Mesendoderm (in vitro differentiated cells): ENCODE data around the gene WWC1. TPM values are rescaled to one million over a fixed set of nuclear protein-coding genes. Genes with fewer than 3 reads are reported as not detected.

ENCODE experiments used
- DNase-seq: peaks from one replicate; pipeline ENCODE4 v3.0.0; 2013
- H2AK5ac ChIP-seq: 2 replicates; pipeline ENCODE4 v1.6.1; 2013; ENCODE audit warnings: low read length, inconsistent platforms
- H2BK120ac ChIP-seq: 2 replicates; pipeline ENCODE4 v1.6.1; 2013; ENCODE audit warnings: low read depth, mild to moderate bottlenecking, low read length, moderate library complexity, mixed read lengths
- H2BK15ac ChIP-seq: replicated peaks from 2 replicates; pipeline ENCODE4 v1.6.1; 2013; ENCODE audit warnings: low read depth, mild to moderate bottlenecking, moderate library complexity
- H2BK5ac ChIP-seq: 2 replicates; pipeline ENCODE4 v1.6.1; 2013; ENCODE audit warnings: low read length, inconsistent platforms
- H3K18ac ChIP-seq: 2 replicates; pipeline ENCODE4 v1.6.1; 2013; ENCODE audit warnings: mild to moderate bottlenecking, low read length, mixed read lengths
- H3K23ac ChIP-seq: one replicate; pipeline ENCODE4 v1.6.1; 2013; ENCODE audit warnings: low read length
- H3K27ac ChIP-seq: 2 replicates; pipeline ENCODE4 v1.5.1; 2013; ENCODE audit warnings: low read depth, mild to moderate bottlenecking, inconsistent platforms, low read length, moderate library complexity
- H3K27me3 ChIP-seq: 2 replicates; pipeline ENCODE4 v1.6.1; 2013; ENCODE audit warnings: low read length, control low read depth, mild to moderate bottlenecking, inconsistent platforms; ENCODE audit not compliant: insufficient read depth, poor library complexity
- H3K36me3 ChIP-seq: 2 replicates; pipeline ENCODE4 v1.6.1; 2013; ENCODE audit warnings: low read length, inconsistent platforms; ENCODE audit not compliant: control insufficient read depth, insufficient read depth
- H3K4ac ChIP-seq: one replicate; pipeline ENCODE4 v1.6.1; 2013; ENCODE audit warnings: low read depth, mild to moderate bottlenecking, low read length, moderate library complexity
- H3K4me1 ChIP-seq: 2 replicates; pipeline ENCODE4 v1.6.1; 2013; ENCODE audit warnings: low read depth, low read length, inconsistent platforms; ENCODE audit not compliant: control insufficient read depth
- H3K4me2 ChIP-seq: 2 replicates; pipeline ENCODE4 v1.6.1; 2013; ENCODE audit warnings: low read length
- H3K4me3 ChIP-seq: 2 replicates; pipeline ENCODE4 v1.5.1; 2013; ENCODE audit warnings: mild to moderate bottlenecking, low read length
- H3K56ac ChIP-seq: one replicate; pipeline ENCODE4 v1.6.1; 2013; ENCODE audit warnings: low read length
- H3K79me1 ChIP-seq: 2 replicates; pipeline ENCODE4 v1.6.1; 2013; ENCODE audit warnings: low read length, inconsistent platforms
- H3K79me2 ChIP-seq: 2 replicates; pipeline ENCODE4 v1.6.1; 2013; ENCODE audit warnings: mild to moderate bottlenecking, low read length; ENCODE audit not compliant: control insufficient read depth, insufficient read depth
- H3K9ac ChIP-seq: 2 replicates; pipeline ENCODE4 v1.6.1; 2013; ENCODE audit warnings: low read length, inconsistent platforms
- H4K5ac ChIP-seq: one replicate; pipeline ENCODE4 v1.6.1; 2013; ENCODE audit warnings: low read length
- H4K8ac ChIP-seq: one replicate; pipeline ENCODE4 v1.6.1; 2013; ENCODE audit warnings: low read depth, mild to moderate bottlenecking, control low read depth, low read length, moderate library complexity
- WGBS: extraction: QIAGEN DNeasy Blood & Tissue Kit; methylation state at CpG from one replicate; pipeline ENCODE4 v1.1.7; 2013; ENCODE audit warnings: low lambda C conversion rate, missing lambda C conversion rate; ENCODE audit not compliant: insufficient coverage; ENCODE audit errors: extremely low coverage; 5-methylcytosine and 5-hydroxymethylcytosine counted together
- polyA plus RNA-seq, 2 experiments: library from polyadenylated mRNA; stranded (reverse); fragments of 200-250 nt; gene quantifications; one replicate each; pipeline ENCODE4 v1.2.3, GENCODE V29; 2013

The WWC1 gene
- polyA plus RNA-seq (2013, experiment 1 of 2): 23.3 TPM
- polyA plus RNA-seq (2013, experiment 2 of 2): 24.1 TPM

DNA sequence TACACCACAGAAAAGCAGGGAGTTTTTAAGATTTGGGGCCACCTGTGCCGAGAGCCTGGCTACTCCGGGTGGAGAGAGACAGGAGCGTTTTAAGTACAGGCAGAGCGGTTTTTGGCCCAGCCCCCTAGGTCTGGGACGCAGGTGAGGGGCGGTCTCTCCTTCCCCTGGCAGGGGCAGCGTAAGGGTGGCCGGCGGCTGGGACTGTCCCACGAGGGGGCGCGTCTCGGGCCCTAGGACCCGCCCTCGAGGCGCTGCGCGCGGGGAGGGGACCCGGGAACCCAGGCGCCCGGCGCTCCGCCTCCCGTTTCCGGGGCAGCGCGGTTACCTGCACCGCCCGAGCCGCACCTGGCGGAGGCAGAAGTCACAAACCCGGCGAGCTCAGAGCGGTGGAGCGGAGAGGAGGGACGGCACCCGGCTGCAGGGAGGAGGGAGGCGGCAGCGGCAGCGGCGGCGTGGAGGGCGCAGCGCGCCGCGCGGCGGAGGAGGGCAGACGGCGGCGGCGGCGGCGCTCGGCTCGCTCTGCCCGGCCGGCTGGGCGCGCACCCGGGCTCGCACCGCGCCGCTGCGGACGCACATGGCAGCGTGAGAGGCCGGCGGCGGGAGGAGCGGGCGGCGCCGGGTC, at the start of gene WWC1:
TSS of gene WWC1 (plus strand) at position 304 of the 622 bp plus-strand sequence. CDS start 508 bp downstream, outside the sequence.
- H2BK120ac ChIP-seq: no peak within 1 kb of the TSS
- H4K5ac ChIP-seq: no peak within 1 kb of the TSS
- H3K4ac ChIP-seq: peak within 1 kb of the TSS; percentile 39
- peak within 1 kb of the TSS; percentile 38 for H3K27ac ChIP-seq
- DNase-seq: peak; percentile 89
- H2BK5ac ChIP-seq: no peak within 1 kb of the TSS
- H3K9ac ChIP-seq: peak within 1 kb of the TSS; percentile 61
- H3K79me1 ChIP-seq: peaks cover 4% of the 10 kb centered on the region
- H2AK5ac ChIP-seq: no peak within 1 kb of the TSS
- peaks cover 5% of the 10 kb centered on the region for H3K4me1 ChIP-seq
- H3K23ac ChIP-seq: no peak within 1 kb of the TSS
- H3K18ac ChIP-seq: peak within 1 kb of the TSS; percentile 22
- peak within 1 kb of the TSS; percentile 65 for H3K4me2 ChIP-seq
- no peak within 1 kb of the TSS for H4K8ac ChIP-seq
- peak within 1 kb of the TSS; percentile 86 for H3K56ac ChIP-seq
- no peak within 1 kb of the TSS for H2BK15ac ChIP-seq
- no peaks in the 10 kb centered on the region for H3K27me3 ChIP-seq
- H3K4me3 ChIP-seq: peak within 1 kb of the TSS; percentile 48
- H3K79me2 ChIP-seq: peaks cover 18% of the 10 kb centered on the region
- WGBS: no CpG with 5 or more reads among the region's 77 CpGs
- H3K36me3 ChIP-seq: no peaks in the 10 kb centered on the region

DNA sequence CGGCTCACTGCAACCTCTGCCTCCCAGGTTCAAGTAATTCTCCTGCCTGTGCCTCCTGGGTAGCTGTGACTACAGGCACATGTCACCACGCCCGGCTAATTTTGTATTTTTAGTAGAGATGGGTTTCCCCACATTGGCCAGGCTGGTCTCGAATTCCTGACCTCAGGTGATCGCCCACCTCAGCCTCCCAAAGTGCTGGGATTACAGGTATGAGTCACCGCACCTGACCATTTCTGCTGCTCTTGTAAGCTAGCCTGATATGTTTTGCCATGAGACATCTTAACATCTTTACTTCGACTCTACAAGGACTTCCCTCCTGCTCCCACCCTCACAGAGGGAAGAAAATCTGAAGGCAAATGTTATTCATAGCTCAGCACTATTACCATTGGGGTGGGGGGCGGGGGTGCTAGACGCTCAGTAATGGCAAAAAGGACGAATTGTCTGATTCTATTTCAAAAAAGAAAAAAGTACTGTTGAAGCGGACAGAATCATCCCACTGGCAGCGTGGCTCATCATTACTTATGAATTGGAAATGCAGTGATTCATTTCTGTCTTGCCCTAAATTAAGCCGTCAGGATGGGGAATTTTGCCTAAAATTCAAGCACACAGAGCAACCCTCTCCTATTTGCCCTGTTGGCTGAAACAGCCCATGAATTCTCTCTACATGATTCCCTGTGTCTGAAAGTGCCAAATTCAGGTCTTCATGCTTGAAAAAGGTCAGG, 46.4 kb upstream of the WWC1 start:
- H3K4me3 ChIP-seq: no peak overlapping the region
- no peaks in the 10 kb centered on the region for H3K79me1 ChIP-seq
- DNase-seq: no peak
- no peak overlapping the region for H3K27ac ChIP-seq
- no peaks in the 10 kb centered on the region for H3K79me2 ChIP-seq
- WGBS: no CpG with 5 or more reads among the region's 13 CpGs
- H3K4me1 ChIP-seq: peaks cover 2% of the 10 kb centered on the region
- H4K8ac ChIP-seq: no peak overlapping the region
- no peak overlapping the region for H2AK5ac ChIP-seq
- H3K56ac ChIP-seq: no peak overlapping the region
- no peak overlapping the region for H2BK5ac ChIP-seq
- no peak overlapping the region for H3K18ac ChIP-seq
- no peak overlapping the region for H3K9ac ChIP-seq
- H4K5ac ChIP-seq: no peak overlapping the region
- no peak overlapping the region for H2BK15ac ChIP-seq
- H3K4ac ChIP-seq: no peak overlapping the region
- H3K23ac ChIP-seq: no peak overlapping the region
- H3K36me3 ChIP-seq: no peaks in the 10 kb centered on the region
- no peaks in the 10 kb centered on the region for H3K27me3 ChIP-seq
- H2BK120ac ChIP-seq: no peak overlapping the region
- H3K4me2 ChIP-seq: no peak overlapping the region

DNA sequence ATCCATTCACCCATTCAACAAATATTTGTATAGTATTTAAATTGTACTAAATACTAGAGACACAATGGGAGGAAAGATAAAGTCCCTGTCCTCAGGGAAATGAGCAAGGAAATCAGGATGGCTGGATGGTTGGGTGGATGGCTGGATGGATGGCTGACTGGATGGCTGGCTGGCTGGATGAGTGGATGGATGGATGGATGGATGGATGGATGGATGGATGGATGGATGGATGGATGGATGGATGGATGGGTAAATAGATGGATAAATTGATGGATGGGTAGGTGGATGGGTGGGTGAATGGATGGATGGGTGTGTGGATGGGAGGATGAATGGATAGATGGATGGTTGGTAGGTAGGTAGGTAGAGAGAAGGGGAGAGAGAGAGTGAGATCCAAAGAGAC, 41.5 kb upstream of the WWC1 start:
- Histone ChIP-seq H3K23ac (no peak overlapping the region), H3K79me2 (no peaks in the 10 kb centered on the region), H3K4me3 (no peak overlapping the region), H3K36me3 (no peaks in the 10 kb centered on the region), H2BK15ac (no peak overlapping the region), H3K27me3 (no peaks in the 10 kb centered on the region), H4K5ac (no peak overlapping the region), H4K8ac (no peak overlapping the region), H3K79me1 (no peaks in the 10 kb centered on the region), H3K9ac (no peak overlapping the region), H3K4me2 (no peak overlapping the region), H3K4me1 (peaks cover 2% of the 10 kb centered on the region), H3K56ac (no peak overlapping the region), H3K4ac (no peak overlapping the region), H3K27ac (no peak overlapping the region), H3K18ac (no peak overlapping the region), H2AK5ac (no peak overlapping the region), H2BK120ac (no peak overlapping the region), H2BK5ac (no peak overlapping the region)
- no peak for DNase-seq

DNA sequence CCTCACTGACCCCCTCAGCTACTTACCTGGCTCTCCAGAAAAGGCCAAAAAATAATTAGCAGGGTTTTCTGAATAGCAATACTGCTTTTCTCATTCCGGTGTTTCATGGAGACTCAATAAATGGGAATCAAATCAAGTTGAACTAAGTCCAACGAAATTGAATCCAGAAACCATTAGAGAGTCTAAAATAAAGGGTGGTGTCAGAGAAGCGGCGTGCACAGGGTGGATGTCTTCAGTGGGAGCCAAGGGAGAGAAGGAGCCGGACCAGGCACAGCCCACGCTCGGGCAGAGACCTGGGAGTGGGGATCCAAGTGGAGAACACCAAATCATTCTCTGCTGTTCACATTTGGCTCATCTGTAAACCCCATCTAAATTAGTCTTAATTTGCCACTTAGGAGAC, 40.2 kb upstream of the WWC1 start:
- no peak overlapping the region for H4K8ac ChIP-seq
- H3K4ac ChIP-seq: no peak overlapping the region
- H3K27me3 ChIP-seq: no peaks in the 10 kb centered on the region
- no peak overlapping the region for H3K27ac ChIP-seq
- H3K4me2 ChIP-seq: no peak overlapping the region
- no peak overlapping the region for H3K4me3 ChIP-seq
- no peaks in the 10 kb centered on the region for H3K36me3 ChIP-seq
- no peak overlapping the region for H2AK5ac ChIP-seq
- H3K4me1 ChIP-seq: no peaks in the 10 kb centered on the region
- H3K9ac ChIP-seq: no peak overlapping the region
- H3K79me2 ChIP-seq: no peaks in the 10 kb centered on the region
- no peaks in the 10 kb centered on the region for H3K79me1 ChIP-seq
- H3K18ac ChIP-seq: no peak overlapping the region
- H3K56ac ChIP-seq: no peak overlapping the region
- H2BK120ac ChIP-seq: no peak overlapping the region
- no peak overlapping the region for H3K23ac ChIP-seq
- no CpG with 5 or more reads among the region's 7 CpGs for WGBS
- DNase-seq: no peak
- no peak overlapping the region for H2BK15ac ChIP-seq
- no peak overlapping the region for H4K5ac ChIP-seq
- H2BK5ac ChIP-seq: no peak overlapping the region

DNA sequence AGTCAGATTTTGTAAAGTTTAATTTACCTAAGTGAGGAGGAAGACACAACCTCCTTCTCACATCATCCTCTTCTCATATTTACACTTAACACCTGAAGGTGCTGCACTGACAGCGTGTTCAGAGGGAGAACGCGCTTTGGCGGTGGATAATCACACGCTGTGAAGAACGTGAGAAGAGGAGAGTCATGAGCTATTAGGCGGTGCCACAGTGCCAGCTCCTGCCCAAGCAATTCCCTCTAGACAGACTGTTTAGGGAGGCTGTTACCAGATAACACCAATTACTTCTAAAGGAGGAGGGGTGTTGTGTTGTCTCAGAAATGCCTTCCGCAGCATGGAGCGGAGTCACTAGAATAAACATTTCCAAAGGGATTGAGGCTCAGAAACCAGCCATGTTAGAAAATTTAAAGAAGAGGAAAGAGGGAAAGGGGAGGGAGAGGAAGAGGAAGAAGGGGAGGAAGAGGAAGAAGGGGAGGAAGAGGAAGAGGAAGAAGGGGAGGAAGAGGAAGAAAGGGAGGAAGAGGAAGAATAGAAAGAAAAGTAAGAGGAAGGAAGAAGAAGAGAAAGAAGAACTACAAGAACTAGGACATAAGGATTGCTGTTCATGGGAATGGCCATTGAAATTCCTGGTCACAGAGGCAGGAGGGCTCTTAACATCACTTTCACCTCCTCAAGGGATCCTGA, 37.3 kb upstream of the WWC1 start:
- Histone ChIP-seq H2BK5ac (no peak overlapping the region), H4K5ac (no peak overlapping the region), H3K23ac (no peak overlapping the region), H2BK120ac (no peak overlapping the region), H3K4me2 (no peak overlapping the region), H3K18ac (no peak overlapping the region), H3K4me3 (no peak overlapping the region), H2BK15ac (no peak overlapping the region), H3K4ac (no peak overlapping the region), H3K4me1 (no peaks in the 10 kb centered on the region), H3K56ac (no peak overlapping the region), H2AK5ac (no peak overlapping the region), H3K79me2 (no peaks in the 10 kb centered on the region), H3K9ac (no peak overlapping the region), H3K27me3 (no peaks in the 10 kb centered on the region), H4K8ac (no peak overlapping the region), H3K36me3 (no peaks in the 10 kb centered on the region), H3K79me1 (no peaks in the 10 kb centered on the region), H3K27ac (no peak overlapping the region)
- DNase-seq: no peak
- no CpG with 5 or more reads among the region's 9 CpGs for WGBS
